IMR-90 (cell line): ENCODE measurements around the gene MCF2L2. TPM values are rescaled to one million over a fixed set of nuclear protein-coding genes. Genes with fewer than 3 reads are reported as not detected.

Source experiments
- CEBPB ChIP-seq: IDR thresholded peaks from 2 replicates; pipeline ENCODE4 v1.6.1; 2012; ENCODE audit warnings: low read depth, low read length, improper control_type of control experiment
- FOS ChIP-seq: fragments of 150-350 bp; IDR thresholded peaks from 2 replicates; pipeline ENCODE4 v1.6.1; 2016; ENCODE audit warnings: low read depth, low read length
- MXI1 ChIP-seq: IDR thresholded peaks from 2 replicates; pipeline ENCODE4 v1.6.1; 2012; ENCODE audit warnings: low read depth, mild to moderate bottlenecking, low read length, moderate library complexity, borderline replicate concordance
- NFE2L2 ChIP-seq: fragments of 150-350 bp; IDR thresholded peaks from 2 replicates; pipeline ENCODE4 v1.6.1; 2016; ENCODE audit warnings: low read depth, mild to moderate bottlenecking, low read length
- RAD21 ChIP-seq: IDR thresholded peaks from 2 replicates; pipeline ENCODE4 v1.6.1; 2012; ENCODE audit warnings: low read length, improper control_type of control experiment
- polyA plus RNA-seq, 3 experiments: library from polyadenylated mRNA; depleted of rRNA; stranded (reverse); fragments of >200 nt; gene quantifications; 2 replicates each; pipeline ENCODE4 v1.2.3, GENCODE V29; 2012; ENCODE audit warnings: low replicate concordance in 1 of 3
- total RNA-seq: library from RNA; depleted of rRNA; stranded (reverse); fragments of >200 nt; gene quantifications from 2 replicates; pipeline ENCODE4 v1.2.3, GENCODE V29; 2012
- TF ChIP-seq, protein P1 (sequence below): conservative IDR thresholded peaks from 2 replicates; pipeline ENCODE4 v1.5.1; 2012; ENCODE audit warnings: mild to moderate bottlenecking, low read depth, low read length, improper control_type of control experiment
- TF ChIP-seq, protein P2 (sequence below): fragments of 150-350 bp; IDR thresholded peaks from 2 replicates; pipeline ENCODE4 v1.6.1; 2017; ENCODE audit warnings: mild to moderate bottlenecking, antibody characterized with exemption, low read length, low read depth

MCF2L2 gene
- total and polyA plus RNA-seq, 2 of the 4 experiments (the other 2 are of a cell fraction): under 0.01 TPM; not detected in 1

GRCh38 chr3:183428447-183429211, at the start of gene MCF2L2 (continued):
- TF ChIP-seq, protein P1, sequence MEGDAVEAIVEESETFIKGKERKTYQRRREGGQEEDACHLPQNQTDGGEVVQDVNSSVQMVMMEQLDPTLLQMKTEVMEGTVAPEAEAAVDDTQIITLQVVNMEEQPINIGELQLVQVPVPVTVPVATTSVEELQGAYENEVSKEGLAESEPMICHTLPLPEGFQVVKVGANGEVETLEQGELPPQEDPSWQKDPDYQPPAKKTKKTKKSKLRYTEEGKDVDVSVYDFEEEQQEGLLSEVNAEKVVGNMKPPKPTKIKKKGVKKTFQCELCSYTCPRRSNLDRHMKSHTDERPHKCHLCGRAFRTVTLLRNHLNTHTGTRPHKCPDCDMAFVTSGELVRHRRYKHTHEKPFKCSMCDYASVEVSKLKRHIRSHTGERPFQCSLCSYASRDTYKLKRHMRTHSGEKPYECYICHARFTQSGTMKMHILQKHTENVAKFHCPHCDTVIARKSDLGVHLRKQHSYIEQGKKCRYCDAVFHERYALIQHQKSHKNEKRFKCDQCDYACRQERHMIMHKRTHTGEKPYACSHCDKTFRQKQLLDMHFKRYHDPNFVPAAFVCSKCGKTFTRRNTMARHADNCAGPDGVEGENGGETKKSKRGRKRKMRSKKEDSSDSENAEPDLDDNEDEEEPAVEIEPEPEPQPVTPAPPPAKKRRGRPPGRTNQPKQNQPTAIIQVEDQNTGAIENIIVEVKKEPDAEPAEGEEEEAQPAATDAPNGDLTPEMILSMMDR: no peak
- TF ChIP-seq RAD21 (no peak), NFE2L2 (no peak), FOS (no peak), MXI1 (no peak), CEBPB (no peak)
- TF ChIP-seq, protein P2, sequence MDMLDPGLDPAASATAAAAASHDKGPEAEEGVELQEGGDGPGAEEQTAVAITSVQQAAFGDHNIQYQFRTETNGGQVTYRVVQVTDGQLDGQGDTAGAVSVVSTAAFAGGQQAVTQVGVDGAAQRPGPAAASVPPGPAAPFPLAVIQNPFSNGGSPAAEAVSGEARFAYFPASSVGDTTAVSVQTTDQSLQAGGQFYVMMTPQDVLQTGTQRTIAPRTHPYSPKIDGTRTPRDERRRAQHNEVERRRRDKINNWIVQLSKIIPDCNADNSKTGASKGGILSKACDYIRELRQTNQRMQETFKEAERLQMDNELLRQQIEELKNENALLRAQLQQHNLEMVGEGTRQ: no peak
